ELF-1 (cell line): ENCODE measurements around the gene OR6C76.
"Not testable (repeated sequence)": the region's sequence is repeated elsewhere in the genome, so short reads cannot be mapped to it uniquely, and the experiment has no call there.

Source experiments
- DNase-seq: peaks from one replicate; pipeline ENCODE4 v3.0.0-alpha.2; 2016; ENCODE audit warnings: low read depth, low spot score

OR6C76 gene

DNA sequence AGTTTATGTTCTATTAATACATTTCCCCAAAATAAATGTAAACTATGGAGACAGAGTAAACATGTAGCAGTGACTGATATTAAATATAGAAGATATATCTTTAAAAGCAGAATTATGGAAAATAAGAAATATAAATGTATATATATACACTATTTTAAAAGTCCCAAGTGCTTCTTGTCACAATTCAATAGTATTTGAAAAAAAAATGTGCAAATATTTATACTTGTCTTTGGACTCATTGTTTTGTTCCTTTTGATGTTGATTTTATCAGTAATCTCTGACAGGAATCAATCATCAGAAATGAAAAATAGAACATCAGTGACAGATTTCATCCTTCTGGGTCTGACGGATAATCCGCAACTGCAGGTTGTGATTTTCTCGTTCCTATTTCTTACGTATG lies at the start of gene OR6C76:
Gene OR6C76, plus strand, starts transcription at position 301 of the 400 bp plus-strand sequence. Its CDS starts 0 bp downstream, at position 301.
- no peak for DNase-seq

- peak; percentile 25 for DNase-seq
Measured at GRCh38 chr12:55385891-55386290, 40.2 kb upstream of the OR6C76 start.

DNA sequence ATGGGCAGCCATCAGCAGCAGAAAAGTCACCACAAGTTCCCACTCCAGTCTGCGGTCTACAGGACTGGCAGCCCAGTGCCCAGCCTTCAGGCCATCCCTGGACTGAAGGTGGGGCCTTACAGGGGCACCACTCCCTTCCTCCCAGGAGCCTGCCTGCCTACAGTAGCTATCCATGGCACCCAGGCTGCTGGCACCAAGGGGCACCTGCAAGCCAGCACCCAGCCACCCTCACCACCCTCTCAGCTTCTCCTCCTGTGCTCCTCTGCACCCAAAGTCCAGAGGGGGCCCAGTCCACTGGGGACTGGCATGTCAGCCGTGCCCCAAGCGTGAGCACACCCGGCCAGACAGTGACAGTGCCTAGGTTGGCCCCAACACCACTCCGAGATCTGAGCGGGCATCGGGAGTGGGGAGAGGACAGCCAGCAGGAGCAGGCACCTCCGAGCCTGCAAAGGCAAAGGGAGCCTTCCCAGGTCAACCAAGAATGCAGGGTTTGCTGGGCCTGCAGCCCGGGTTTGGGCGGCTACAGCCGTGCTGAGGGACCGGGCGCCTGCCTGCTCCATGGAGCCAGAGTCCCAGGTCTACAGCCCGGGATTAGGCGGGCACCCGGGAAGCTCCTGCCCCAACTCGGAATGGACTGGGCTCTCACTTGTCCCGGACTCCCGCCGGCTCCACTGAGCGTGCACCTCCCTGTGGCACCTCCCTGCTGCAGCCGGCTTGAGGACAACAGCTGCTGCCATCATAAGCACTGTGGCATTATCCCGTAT lies 33.8 kb upstream of the OR6C76 start:
- no peak for DNase-seq

DNA sequence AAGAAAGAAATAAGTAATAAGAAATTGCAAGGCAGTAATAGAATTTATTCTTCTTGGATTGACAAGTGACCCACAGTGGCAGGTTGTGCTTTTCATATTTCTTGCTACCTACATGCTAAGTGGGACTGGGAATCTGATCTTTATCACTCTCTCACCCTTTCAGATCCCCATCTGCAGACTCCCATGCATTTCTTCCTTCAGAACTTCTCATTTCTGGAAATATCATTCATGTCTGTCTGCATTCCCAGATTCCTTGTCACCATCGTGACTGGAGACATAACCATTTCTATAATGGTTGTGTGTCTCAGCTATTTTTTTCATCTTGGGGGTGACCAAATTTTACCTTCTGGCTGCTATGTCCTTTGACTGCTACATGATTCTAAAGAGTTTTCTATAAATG lies 29.7 kb upstream of the OR6C76 start:
- DNase-seq: no peak

- DNase-seq: no peak
Measured at GRCh38 chr12:55400229-55400628, 25.8 kb upstream of the OR6C76 start, which contains the start of gene OR6C65. TSS of gene OR6C65 (plus strand) at chr12:55400529. CDS start at chr12:55400529, 0 bp downstream.

DNA sequence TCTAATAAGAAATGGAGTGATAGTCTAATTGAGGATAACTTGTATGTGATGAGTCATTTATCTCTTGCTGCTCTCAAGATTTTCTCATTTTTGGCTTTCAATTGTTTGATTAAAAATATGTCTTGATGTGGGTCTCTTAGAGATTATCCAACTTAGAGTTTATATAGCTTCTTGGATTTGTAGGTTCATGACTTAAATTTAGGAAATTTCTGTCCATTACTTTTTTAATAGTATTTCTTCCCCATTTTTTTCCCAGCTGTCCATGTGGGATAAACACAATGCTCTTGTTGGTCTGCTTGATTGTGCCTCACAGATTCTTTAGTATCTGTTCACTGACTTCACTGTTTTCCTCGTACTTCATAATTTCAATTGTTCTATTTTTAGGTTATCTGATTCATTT lies 18.2 kb upstream of the OR6C76 start:
- no peak for DNase-seq

GRCh38 chr12:55409133-55409532 lies 16.9 kb upstream of the OR6C76 start:
- DNase-seq: not testable (repeated sequence)

DNA sequence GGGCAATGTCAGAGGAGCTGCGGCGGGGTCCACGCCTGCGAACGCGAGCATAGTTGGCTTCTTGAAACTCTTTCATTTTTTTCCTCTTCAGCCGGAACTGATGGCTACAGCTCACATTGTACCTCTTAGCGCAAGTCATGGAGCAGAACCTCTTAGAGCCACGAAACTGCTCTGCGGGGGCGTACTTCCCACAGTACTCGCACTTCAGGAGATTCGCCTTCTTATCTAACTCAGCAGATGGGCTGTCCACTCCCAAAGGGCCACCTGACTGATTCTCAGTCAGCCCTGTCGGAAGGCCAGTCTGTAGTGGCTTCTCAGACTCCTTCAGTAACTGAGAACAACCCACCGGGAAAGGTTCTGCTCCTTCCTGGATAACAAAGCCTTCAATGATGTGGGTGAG lies 13.9 kb upstream of the OR6C76 start:
- DNase-seq: not testable (repeated sequence)

- DNase-seq: peak; percentile 5
Measured at GRCh38 chr12:55413498-55414388, 12.3 kb upstream of the OR6C76 start.

DNA sequence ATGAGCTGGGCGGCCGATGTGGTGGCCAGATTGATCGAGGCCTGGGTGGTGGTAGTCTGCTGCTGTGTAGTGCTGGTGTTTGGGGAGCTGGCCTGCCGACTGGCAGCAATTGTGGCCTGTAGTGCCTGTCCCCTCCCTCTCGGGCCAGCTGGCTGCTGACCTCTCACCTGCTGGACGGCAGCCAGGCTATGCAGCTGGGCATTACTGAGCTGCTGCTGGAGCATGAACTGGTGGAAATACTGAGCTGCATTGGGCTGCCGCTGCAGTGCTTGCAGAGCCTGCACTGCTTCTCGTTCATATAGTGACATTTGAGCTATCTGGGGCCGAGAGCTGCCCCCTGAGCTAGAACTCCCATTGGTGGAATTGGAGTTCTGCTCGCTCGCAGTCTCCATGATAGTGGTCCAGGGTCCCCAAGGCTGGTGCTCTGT lies 11.6 kb upstream of the OR6C76 start:
- DNase-seq: peak; percentile 46

DNA sequence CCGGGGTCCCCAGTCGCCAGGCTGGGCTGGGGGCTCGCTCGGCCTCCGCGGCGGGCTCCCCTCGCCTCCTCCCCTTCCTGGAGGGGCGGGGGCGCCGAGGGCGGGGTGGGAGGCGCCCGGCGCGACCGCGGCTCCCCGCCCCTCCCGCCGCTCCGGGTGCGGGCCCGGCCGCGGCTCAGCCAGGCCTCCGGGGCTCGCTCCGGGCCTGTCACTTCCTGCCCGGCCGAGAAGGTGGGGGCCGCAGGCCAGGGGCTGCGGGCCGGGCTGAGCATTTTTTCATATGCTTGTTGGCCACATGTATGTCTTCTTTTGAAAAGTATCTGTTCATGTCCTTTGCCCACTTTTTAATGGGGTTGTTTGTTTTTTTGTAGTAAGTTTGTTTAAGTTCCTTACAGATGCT lies 11.2 kb upstream of the OR6C76 start:
- not testable (repeated sequence) for DNase-seq

DNA sequence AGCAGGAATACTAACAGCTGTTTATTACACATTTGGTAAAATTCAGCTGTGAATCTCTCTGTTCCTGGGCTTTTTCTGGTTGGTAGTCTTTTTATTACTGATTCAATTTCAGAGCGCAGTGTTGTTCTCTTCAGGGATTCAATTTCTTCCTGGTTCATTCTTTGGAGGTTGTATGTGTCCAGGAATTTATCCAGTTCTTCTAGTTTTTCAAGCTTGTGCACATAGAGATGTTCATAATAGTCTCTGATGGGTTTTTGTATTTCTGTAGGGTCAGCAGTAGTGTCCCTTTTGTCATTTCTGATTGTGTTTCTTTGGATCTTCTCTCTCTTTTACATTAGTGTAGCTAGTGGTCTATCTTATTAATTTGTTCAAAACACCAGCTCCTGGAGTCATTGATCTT lies 9.1 kb upstream of the OR6C76 start:
- no peak for DNase-seq

DNA sequence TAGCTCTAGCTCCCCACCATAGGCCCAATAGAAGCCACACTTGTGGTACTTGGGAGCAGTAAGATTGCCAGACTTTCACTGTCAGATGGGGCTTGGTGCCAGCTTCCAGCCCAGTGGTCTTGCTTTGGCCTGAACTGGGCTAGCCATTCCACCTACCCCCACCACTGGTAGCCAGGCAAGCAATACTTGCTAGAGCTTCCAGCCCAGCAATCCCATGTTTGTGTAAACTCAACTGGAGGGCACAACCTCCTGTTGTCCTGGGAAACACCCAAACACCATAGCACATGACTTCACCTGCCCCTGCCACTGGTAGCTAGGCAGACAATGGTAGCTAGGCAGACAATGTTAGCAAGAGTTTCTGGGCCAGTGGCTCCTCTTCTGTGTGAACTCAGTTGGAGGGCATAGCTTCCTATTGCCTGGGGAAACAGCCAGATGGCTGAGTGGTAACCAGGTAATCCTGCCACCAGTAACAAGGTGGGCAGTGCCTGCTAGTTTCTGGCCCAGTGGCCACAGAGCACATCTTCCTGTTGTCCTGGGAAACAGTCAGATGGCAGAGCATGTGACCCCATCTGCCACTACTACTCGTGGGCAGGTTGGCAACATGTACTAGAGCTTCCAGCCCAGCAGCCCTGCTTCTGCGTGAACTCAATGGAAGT lies 5.6 kb upstream of the OR6C76 start:
- DNase-seq: no peak

DNA sequence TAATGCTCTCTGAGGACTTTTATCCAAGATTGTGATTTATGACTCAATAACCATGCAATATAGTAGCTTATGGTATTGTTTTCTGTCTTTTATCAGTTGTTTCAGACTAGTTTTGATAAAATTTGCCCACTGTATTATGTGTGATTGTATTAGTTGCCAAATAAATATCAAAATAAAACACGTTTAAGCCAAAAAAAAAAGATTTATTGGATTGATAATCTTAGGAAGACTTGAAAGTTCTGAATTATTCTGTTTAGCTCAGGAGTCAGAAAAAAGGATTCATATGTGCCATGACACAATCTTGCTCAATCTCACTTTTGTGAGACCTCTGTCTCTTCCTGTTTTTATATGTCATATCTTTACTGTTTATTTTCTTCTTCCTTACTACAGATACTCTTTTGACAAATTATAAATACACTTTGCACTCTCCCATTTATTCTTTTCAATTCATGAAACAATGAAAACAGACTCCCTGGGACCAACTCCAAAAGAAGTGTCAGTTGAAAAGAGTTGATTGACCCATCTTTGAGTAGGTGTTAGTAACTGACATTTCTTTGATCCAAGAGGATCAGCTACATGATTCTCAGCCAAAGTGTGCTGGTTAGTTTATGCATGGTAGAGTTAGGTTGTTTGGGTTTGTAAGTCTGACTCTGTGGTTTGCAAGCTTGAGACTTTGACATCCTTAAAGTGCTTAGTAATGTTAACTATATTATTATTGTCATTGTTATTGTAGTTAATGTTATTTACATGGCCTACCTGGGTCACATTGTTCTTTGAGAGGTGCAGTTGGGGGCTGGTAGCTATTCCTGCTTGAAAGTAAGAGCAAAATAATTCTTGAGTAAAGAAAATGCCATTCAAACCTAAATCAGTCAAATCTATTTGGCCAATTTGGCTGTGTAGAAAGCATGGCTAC lies 2.5 kb downstream of the OR6C76 start:
- DNase-seq: no peak

GRCh38 chr12:55441233-55441632 lies 15.2 kb downstream of the OR6C76 start:
- DNase-seq: peak; percentile 4

GRCh38 chr12:55443776-55444175 lies 17.7 kb downstream of the OR6C76 start, which contains the start of gene OR6C2:
TSS of gene OR6C2 (plus strand) at chr12:55444076. CDS start at chr12:55452214, 8,138 bp downstream.
- no peak for DNase-seq

GRCh38 chr12:55445357-55445756 lies 19.3 kb downstream of the OR6C76 start:
- no peak for DNase-seq

DNA sequence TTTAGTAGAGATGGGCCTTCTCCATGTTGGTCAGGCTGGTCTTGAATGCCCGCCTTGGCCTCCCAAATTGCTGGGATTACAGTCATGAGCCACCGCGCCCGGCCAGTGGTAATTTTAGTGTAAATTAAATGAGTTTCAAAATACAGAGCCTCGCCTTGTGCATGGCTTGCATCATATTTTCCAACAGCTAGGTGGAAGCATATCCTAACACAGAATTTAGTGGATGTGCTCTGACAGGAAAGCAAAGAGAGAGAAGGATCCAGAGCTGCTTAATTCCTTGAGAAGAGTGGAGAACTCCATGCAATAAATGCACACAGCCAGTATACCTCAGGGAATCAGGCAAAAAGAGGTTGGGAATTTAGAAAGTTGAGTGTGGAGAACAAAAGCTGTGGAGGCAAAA lies 20.3 kb downstream of the OR6C76 start:
- DNase-seq: no peak

GRCh38 chr12:55448825-55449224 lies 22.8 kb downstream of the OR6C76 start:
- DNase-seq: no peak

GRCh38 chr12:55464926-55465325 lies 38.9 kb downstream of the OR6C76 start:
- DNase-seq: not testable (repeated sequence)

- no peak for DNase-seq
Measured at GRCh38 chr12:55467836-55468235, 41.8 kb downstream of the OR6C76 start.
